Uterus (tissue), 2 donors: ENCODE measurements around the gene ARID1B.

Source experiments
- CTCF ChIP-seq, 4 experiments: fragments of 200-600 bp in 2 of 4; fragments of 450-650 bp in 2 of 4; sonication (generic) in 2 of 4; IDR thresholded peaks; one replicate each; pipeline ENCODE4 v1.5.1; 2016 to 2019; ENCODE audit warnings: antibody characterized with exemption in 4 of 4, mild to moderate bottlenecking in 2 of 4, moderate library complexity in 1 of 4
- POLR2A ChIP-seq, 2 donors: fragments of 450-650 bp; IDR thresholded peaks; one replicate each; pipeline ENCODE4 v1.6.1; 2016; ENCODE audit warnings: antibody characterized with exemption in 2 of 2, mild to moderate bottlenecking in 1 of 2, moderate library complexity in 1 of 2

- TF ChIP-seq CTCF (IDR thresholded peaks at IDR 0.05) = no peak
- TF ChIP-seq POLR2A (IDR thresholded peaks at IDR 0.05) = no peak
These were observed 201.8 kb downstream of the ARID1B start for GRCh38 chr6:156978948-156979347.
